GM23338 (cell line): ENCODE data around the gene ADAMTSL2. TPM values are rescaled to one million over a fixed set of nuclear protein-coding genes. Genes with fewer than 3 reads are reported as not detected.

Experiments
- ATAC-seq: fragments of 200-7000 bp; cut with Tn5 transposase; 3 replicates; pipeline ENCODE4 v1.9.1; 2020
- DNase-seq: peaks from one replicate; pipeline ENCODE4 v3.0.0-alpha.2; 2015; ENCODE audit warnings: low spot score
- H2AFZ ChIP-seq: fragments of 200-600 bp; sonication (generic); 2 replicates; pipeline ENCODE4 v1.8.0; 2016; ENCODE audit warnings: antibody characterized with exemption, mild to moderate bottlenecking, moderate library complexity
- H3F3A ChIP-seq: fragments of 200-600 bp; sonication (generic); replicated peaks from 2 replicates; pipeline ENCODE4 v1.8.0; 2017; ENCODE audit warnings: antibody characterized with exemption, mixed run types, low read depth
- H3K27ac ChIP-seq: fragments of 200-600 bp; sonication (generic); 2 replicates; pipeline ENCODE4 v1.6.1; 2016; ENCODE audit warnings: low read depth
- H3K27me3 ChIP-seq: fragments of 200-600 bp; sonication (generic); 2 replicates; pipeline ENCODE4 v1.8.0; 2016; ENCODE audit warnings: mild to moderate bottlenecking, mixed run types, moderate library complexity; ENCODE audit not compliant: insufficient read depth
- H3K36me3 ChIP-seq: fragments of 200-600 bp; sonication (generic); 2 replicates; pipeline ENCODE4 v1.8.0; 2016; ENCODE audit warnings: mild to moderate bottlenecking; ENCODE audit not compliant: insufficient read depth
- H3K4me1 ChIP-seq: fragments of 200-600 bp; sonication (generic); 2 replicates; pipeline ENCODE4 v1.8.0; 2016; ENCODE audit warnings: mild to moderate bottlenecking, moderate library complexity; ENCODE audit not compliant: insufficient read depth
- H3K4me2 ChIP-seq: fragments of 200-600 bp; sonication (generic); 2 replicates; pipeline ENCODE4 v1.7.1; 2017; ENCODE audit warnings: mixed run types
- H3K4me3 ChIP-seq: fragments of 200-600 bp; sonication (generic); 2 replicates; pipeline ENCODE4 v1.6.1; 2016; ENCODE audit warnings: mixed run types
- H3K79me2 ChIP-seq: fragments of 200-600 bp; sonication (generic); replicated peaks from 2 replicates; pipeline ENCODE4 v1.8.0; 2017; ENCODE audit warnings: mild to moderate bottlenecking; ENCODE audit not compliant: insufficient read depth
- H3K9me2 ChIP-seq: fragments of 200-600 bp; sonication (generic); 2 replicates; pipeline ENCODE4 v1.8.0; 2017; ENCODE audit not compliant: insufficient read depth
- H4K20me1 ChIP-seq: fragments of 200-600 bp; sonication (generic); replicated peaks from 2 replicates; pipeline ENCODE4 v1.8.0; 2017; ENCODE audit warnings: mild to moderate bottlenecking; ENCODE audit not compliant: insufficient read depth
- H3K27ac Mint-ChIP-seq: 2 replicates; pipeline ENCODE4 v1.8.0; 2020; ENCODE audit warnings: inconsistent platforms, mild to moderate bottlenecking, moderate library complexity, mixed read lengths
- H3K27me3 Mint-ChIP-seq: 3 replicates; pipeline ENCODE4 v1.8.0; 2022; ENCODE audit warnings: low read depth, mild to moderate bottlenecking, moderate library complexity, mixed read lengths, inconsistent platforms; ENCODE audit not compliant: insufficient read depth, poor library complexity
- H3K36me3 Mint-ChIP-seq: 3 replicates; pipeline ENCODE4 v1.8.0; 2021; ENCODE audit warnings: low read depth, mild to moderate bottlenecking, inconsistent platforms, moderate library complexity, mixed read lengths
- H3K4me1 Mint-ChIP-seq: 3 replicates; pipeline ENCODE4 v1.8.0; 2020; ENCODE audit warnings: mild to moderate bottlenecking, inconsistent platforms, mixed read lengths
- H3K4me3 Mint-ChIP-seq: 3 replicates; pipeline ENCODE4 v1.8.0; 2021; ENCODE audit warnings: moderate library complexity, mild to moderate bottlenecking, inconsistent platforms, mixed read lengths
- H3K9me3 Mint-ChIP-seq: 3 replicates; pipeline ENCODE4 v1.8.0; 2020; ENCODE audit warnings: moderate library complexity, mild to moderate bottlenecking, inconsistent platforms, mixed read lengths
- CREB1 ChIP-seq: fragments of 250-450 bp; sonication (Bioruptor Pico); IDR thresholded peaks from 2 replicates; pipeline ENCODE4 v1.5.0; 2020; ENCODE audit warnings: low read depth, mild to moderate bottlenecking, moderate library complexity
- EZH2 ChIP-seq: fragments of 200-600 bp; sonication (generic); IDR thresholded peaks from one replicate; pipeline ENCODE4 v1.8.0; 2017; ENCODE audit warnings: antibody characterized with exemption, mild to moderate bottlenecking, low read depth; ENCODE audit not compliant: unreplicated experiment
- EZH2phosphoT487 ChIP-seq: fragments of 200-600 bp; sonication (generic); IDR thresholded peaks from one replicate; pipeline ENCODE4 v1.8.1; 2018; ENCODE audit warnings: antibody characterized with exemption; ENCODE audit not compliant: unreplicated experiment
- JUNB ChIP-seq: IDR thresholded peaks from one replicate; pipeline ENCODE4 v1.6.1; 2016; ENCODE audit warnings: antibody characterized with exemption; ENCODE audit not compliant: unreplicated experiment
- NANOG ChIP-seq: IDR thresholded peaks from 2 replicates; pipeline ENCODE4 v1.6.1; 2016; ENCODE audit warnings: antibody characterized with exemption, borderline replicate concordance
- REST ChIP-seq: IDR thresholded peaks from one replicate; pipeline ENCODE4 v1.6.1; 2018; ENCODE audit warnings: antibody characterized with exemption; ENCODE audit not compliant: unreplicated experiment
- STAT1 ChIP-seq: IDR thresholded peaks from one replicate; pipeline ENCODE4 v1.6.1; 2016; ENCODE audit warnings: antibody characterized with exemption; ENCODE audit not compliant: unreplicated experiment
- ZNF114 ChIP-seq: fragments of 250-450 bp; sonication (Bioruptor Pico); IDR thresholded peaks from 2 replicates; pipeline ENCODE4 v1.5.0; 2020; ENCODE audit warnings: mild to moderate bottlenecking, moderate library complexity
- polyA plus RNA-seq: library from polyadenylated mRNA; unstranded; fragments of >200 nt; fragmentation: Nextera tagmentation; extraction: Ambion mirVana; gene quantifications from 2 replicates; pipeline ENCODE4 v1.2.1, GENCODE V29; 2016
- total RNA-seq: library from RNA; depleted of rRNA; stranded (reverse); fragments of >200 nt; shearing (Covaris generic); gene quantifications from 2 replicates; pipeline ENCODE4 v1.2.3, GENCODE V29; 2014
- TF ChIP-seq, protein P1 (sequence below), 2 experiments: fragments of 200-600 bp in 1 of 2; sonication (generic) in 1 of 2; conservative IDR thresholded peaks; 2 replicates each; pipeline versions ENCODE4 v1.5.1 to v1.6.1; 2016 to 2017; ENCODE audit warnings: antibody characterized with exemption in 2 of 2, low read depth in 2 of 2, mild to moderate bottlenecking in 2 of 2, moderate library complexity in 1 of 2
- TF ChIP-seq, protein P2 (sequence below): fragments of 250-450 bp; sonication (Bioruptor Pico); IDR thresholded peaks from 2 replicates; pipeline ENCODE4 v1.5.0; 2020; ENCODE audit warnings: mild to moderate bottlenecking, moderate library complexity

Gene ADAMTSL2
- total and polyA plus RNA-seq, 2 experiments from 2014 or later: 0.15 to 0.66 TPM

- TF ChIP-seq, protein P1, sequence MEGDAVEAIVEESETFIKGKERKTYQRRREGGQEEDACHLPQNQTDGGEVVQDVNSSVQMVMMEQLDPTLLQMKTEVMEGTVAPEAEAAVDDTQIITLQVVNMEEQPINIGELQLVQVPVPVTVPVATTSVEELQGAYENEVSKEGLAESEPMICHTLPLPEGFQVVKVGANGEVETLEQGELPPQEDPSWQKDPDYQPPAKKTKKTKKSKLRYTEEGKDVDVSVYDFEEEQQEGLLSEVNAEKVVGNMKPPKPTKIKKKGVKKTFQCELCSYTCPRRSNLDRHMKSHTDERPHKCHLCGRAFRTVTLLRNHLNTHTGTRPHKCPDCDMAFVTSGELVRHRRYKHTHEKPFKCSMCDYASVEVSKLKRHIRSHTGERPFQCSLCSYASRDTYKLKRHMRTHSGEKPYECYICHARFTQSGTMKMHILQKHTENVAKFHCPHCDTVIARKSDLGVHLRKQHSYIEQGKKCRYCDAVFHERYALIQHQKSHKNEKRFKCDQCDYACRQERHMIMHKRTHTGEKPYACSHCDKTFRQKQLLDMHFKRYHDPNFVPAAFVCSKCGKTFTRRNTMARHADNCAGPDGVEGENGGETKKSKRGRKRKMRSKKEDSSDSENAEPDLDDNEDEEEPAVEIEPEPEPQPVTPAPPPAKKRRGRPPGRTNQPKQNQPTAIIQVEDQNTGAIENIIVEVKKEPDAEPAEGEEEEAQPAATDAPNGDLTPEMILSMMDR (conservative IDR thresholded peaks at IDR 0.05; ENCODE audit: low read depth in 2 of 2): no peak
- TF ChIP-seq JUNB (no peak), EZH2phosphoT487 (no peak), EZH2 (no peak), NANOG (no peak)
These were observed 29.2 kb upstream of the ADAMTSL2 start (continued) for GRCh38 chr9:133505186-133505830.

DNA sequence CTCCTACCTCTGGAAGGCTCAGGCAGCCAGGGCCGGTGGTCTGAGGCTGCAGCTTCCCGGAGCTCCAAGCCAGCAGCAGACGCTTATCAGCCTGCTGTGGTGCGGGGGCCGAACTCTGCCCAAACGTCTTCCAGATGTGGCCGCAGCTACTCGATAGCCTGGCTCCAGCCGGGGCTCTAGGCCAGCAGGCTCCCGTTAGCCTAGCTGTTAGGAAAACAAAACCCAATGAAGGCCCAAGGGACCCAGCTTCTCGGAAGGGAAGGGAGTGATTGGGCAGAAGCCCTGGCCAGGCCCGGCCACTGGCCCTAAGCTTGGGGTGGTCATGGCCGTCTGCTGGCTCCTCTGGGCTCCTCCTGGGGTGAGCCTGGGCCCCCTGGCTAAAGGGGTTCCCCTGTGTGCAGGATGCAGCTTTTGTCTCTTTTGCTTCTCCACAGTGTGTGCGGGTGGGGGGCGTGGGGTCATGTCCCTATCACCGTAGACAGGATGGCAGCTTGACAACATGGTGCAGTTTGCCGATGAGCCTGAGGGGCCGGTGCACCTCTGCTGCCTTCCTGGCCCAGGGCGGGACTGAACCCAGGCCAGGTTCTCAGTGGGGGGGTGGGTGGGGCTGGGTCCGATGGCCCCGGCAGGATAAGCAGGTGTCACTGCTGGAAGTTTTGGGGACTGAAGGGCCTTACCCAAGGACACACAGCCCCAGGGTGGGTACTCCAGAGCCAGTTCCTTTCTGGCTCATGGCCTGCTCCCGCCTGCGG is 28.4 kb upstream of the ADAMTSL2 start:
- no peaks in the 10 kb centered on the region for H3K9me2 ChIP-seq
- H3K4me2 ChIP-seq: no peak overlapping the region
- H3K4me3 Mint-ChIP-seq: no peak overlapping the region
- H3K27me3 ChIP-seq: no peaks in the 10 kb centered on the region
- H2AFZ ChIP-seq: 0 out of 2 replicates have a peak overlapping the region, but pooled peaks have one; percentile 38
- no peak overlapping the region for H3K27ac ChIP-seq
- H4K20me1 ChIP-seq: no peaks in the 10 kb centered on the region
- peaks cover 15% of the 10 kb centered on the region for H3K4me1 ChIP-seq
- H3K36me3 Mint-ChIP-seq: peaks cover 3% of the 10 kb centered on the region; the same call in 1 of the 3 replicates
- H3K79me2 ChIP-seq: no peaks in the 10 kb centered on the region
- peaks cover 25% of the 10 kb centered on the region for H3K9me3 Mint-ChIP-seq
- no peaks in the 10 kb centered on the region for H3K36me3 ChIP-seq
- H3K4me3 ChIP-seq: no peak overlapping the region
- H3K4me1 Mint-ChIP-seq: peaks cover 18% of the 10 kb centered on the region
- no peak for TF ChIP-seq CREB1 (CRISPR knock-in tag)
- TF ChIP-seq STAT1: no peak
- TF ChIP-seq, protein P2, sequence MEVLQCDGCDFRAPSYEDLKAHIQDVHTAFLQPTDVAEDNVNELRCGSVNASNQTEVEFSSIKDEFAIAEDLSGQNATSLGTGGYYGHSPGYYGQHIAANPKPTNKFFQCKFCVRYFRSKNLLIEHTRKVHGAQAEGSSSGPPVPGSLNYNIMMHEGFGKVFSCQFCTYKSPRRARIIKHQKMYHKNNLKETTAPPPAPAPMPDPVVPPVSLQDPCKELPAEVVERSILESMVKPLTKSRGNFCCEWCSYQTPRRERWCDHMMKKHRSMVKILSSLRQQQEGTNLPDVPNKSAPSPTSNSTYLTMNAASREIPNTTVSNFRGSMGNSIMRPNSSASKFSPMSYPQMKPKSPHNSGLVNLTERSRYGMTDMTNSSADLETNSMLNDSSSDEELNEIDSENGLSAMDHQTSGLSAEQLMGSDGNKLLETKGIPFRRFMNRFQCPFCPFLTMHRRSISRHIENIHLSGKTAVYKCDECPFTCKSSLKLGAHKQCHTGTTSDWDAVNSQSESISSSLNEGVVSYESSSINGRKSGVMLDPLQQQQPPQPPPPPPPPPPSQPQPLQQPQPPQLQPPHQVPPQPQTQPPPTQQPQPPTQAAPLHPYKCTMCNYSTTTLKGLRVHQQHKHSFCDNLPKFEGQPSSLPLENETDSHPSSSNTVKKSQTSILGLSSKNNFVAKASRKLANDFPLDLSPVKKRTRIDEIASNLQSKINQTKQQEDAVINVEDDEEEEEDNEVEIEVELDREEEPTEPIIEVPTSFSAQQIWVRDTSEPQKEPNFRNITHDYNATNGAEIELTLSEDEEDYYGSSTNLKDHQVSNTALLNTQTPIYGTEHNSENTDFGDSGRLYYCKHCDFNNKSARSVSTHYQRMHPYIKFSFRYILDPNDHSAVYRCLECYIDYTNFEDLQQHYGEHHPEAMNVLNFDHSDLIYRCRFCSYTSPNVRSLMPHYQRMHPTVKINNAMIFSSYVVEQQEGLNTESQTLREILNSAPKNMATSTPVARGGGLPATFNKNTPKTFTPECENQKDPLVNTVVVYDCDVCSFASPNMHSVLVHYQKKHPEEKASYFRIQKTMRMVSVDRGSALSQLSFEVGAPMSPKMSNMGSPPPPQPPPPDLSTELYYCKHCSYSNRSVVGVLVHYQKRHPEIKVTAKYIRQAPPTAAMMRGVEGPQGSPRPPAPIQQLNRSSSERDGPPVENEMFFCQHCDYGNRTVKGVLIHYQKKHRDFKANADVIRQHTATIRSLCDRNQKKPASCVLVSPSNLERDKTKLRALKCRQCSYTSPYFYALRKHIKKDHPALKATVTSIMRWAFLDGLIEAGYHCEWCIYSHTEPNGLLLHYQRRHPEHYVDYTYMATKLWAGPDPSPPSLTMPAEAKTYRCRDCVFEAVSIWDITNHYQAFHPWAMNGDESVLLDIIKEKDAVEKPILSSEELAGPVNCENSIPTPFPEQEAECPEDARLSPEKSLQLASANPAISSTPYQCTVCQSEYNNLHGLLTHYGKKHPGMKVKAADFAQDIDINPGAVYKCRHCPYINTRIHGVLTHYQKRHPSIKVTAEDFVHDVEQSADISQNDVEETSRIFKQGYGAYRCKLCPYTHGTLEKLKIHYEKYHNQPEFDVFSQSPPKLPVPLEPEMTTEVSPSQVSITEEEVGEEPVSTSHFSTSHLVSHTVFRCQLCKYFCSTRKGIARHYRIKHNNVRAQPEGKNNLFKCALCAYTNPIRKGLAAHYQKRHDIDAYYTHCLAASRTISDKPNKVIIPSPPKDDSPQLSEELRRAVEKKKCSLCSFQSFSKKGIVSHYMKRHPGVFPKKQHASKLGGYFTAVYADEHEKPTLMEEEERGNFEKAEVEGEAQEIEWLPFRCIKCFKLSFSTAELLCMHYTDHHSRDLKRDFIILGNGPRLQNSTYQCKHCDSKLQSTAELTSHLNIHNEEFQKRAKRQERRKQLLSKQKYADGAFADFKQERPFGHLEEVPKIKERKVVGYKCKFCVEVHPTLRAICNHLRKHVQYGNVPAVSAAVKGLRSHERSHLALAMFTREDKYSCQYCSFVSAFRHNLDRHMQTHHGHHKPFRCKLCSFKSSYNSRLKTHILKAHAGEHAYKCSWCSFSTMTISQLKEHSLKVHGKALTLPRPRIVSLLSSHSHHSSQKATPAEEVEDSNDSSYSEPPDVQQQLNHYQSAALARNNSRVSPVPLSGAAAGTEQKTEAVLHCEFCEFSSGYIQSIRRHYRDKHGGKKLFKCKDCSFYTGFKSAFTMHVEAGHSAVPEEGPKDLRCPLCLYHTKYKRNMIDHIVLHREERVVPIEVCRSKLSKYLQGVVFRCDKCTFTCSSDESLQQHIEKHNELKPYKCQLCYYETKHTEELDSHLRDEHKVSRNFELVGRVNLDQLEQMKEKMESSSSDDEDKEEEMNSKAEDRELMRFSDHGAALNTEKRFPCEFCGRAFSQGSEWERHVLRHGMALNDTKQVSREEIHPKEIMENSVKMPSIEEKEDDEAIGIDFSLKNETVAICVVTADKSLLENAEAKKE (CRISPR knock-in tag): no peak
- no peak for TF ChIP-seq EZH2phosphoT487
- no peak for TF ChIP-seq ZNF114 (CRISPR knock-in tag)
- TF ChIP-seq REST: no peak
- TF ChIP-seq EZH2: no peak
- no peak for TF ChIP-seq JUNB
- DNase-seq (no peak), ATAC-seq (no peak)
- no peaks in the 10 kb centered on the region for H3F3A ChIP-seq
- no peak overlapping the region for H3K27ac Mint-ChIP-seq
- peaks cover 8% of the 10 kb centered on the region for H3K27me3 Mint-ChIP-seq
